HG03342 (cell line): ENCODE measurements around the gene ARMC2.
"Not testable (repeated sequence)": the region's sequence is repeated elsewhere in the genome, so short reads cannot be mapped to it uniquely, and the experiment has no call there.

Experiments used
- ATAC-seq: cut with Tn5 transposase; IDR thresholded peaks from one replicate; pipeline ENCODE4 v1.9.1; 2021; ENCODE audit warnings: mild to moderate bottlenecking, moderate library complexity; ENCODE audit not compliant: unreplicated experiment

ARMC2 gene

DNA sequence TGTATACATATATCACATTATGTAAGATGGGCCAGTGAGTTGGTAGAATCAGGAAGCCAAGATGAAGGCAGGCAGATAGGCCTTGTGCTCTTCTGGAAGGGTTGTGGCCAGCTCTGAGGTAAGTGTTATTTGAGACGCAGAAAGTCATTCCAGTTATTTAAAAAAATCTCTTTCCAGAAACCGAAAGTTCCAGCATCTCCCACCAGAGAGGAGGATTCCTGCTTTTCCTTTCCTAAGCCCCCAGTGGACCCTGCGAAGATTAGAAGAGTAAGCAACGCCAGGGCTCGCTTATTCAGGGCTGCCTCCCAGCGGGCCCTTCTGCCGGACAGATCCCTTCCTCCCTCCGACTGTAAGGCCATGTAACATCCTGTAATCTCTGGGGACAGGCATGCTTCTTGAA is 20.4 kb downstream of the ARMC2 start:
- no peak for ATAC-seq

DNA sequence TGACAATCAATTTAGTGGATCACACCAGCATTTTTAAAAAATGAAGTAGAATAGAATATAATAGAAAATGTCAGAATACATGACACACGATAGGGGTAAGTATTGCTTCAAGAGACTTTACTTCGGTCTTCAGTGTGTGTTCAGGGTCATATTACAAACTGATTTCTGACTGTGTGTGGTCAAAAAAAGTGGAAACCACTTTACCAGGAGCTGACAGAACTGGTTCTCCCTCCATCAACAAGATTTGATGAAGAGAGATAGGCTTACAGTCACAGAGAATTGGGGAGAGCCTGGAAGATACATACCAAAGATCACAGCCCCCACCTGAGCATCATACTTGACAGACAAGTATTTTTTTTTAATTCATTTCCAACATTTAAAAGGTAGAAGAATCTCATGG is 21.7 kb downstream of the ARMC2 start:
- no peak for ATAC-seq

DNA sequence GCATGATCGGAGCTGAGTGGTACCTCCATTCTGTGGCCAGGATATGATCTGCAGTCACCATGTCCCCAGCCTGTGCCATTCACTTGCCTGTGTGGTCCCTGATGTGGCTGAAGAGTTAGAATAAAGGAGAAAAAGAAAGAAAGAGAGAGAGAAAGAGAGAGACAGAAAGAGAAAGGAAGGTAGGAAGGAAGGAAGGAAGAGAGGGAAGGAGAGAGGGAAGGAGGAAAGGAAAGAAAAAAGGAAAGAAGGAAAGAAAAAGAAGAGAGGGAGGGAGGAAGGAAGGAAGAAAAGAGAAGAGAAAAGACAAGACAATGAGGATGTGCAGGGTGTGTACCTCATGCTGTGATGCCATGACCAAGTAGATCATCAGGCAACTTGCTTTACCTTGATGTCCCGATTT is 22.1 kb downstream of the ARMC2 start:
- ATAC-seq: no peak

DNA sequence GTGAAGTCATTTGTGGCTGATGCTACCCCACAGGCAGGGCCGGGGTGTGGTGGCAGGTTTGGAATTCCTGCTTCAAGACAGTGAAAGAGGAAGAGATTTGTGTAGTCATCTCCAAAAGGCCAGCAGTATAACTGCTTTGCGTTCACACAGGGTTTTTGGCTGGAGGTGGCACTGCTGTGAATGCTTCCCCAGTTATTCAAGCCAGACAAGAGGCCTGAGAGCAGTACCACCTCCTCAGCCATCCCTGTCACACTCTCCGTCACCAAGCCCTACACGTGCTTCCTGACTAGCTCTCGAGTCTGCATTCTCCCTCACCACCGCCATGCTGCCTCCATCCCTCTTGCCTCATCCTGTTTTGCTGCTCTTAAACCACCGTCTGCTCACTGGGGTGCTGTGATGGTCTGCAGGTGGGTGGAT is 23.9 kb downstream of the ARMC2 start:
- no peak for ATAC-seq

DNA sequence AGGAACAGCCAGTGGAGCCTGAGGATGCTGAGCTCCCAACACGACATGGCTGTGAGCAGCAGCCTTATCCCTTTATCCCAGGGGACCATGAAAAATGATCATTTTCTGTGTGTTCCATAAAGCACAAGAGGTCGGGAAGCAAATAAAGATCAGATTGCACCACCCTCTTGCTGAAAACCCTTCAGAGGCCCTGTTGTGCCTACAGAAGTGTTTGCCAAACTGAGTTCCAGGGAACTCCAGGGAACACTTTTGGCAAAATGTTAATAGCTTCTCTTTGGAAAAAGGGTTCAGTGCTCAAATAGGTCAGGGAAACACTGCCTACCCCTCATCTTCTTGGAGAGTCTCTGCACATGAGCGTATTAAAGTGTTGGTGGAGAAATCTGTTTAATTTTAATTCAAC is 24.4 kb downstream of the ARMC2 start:
- no peak for ATAC-seq

DNA sequence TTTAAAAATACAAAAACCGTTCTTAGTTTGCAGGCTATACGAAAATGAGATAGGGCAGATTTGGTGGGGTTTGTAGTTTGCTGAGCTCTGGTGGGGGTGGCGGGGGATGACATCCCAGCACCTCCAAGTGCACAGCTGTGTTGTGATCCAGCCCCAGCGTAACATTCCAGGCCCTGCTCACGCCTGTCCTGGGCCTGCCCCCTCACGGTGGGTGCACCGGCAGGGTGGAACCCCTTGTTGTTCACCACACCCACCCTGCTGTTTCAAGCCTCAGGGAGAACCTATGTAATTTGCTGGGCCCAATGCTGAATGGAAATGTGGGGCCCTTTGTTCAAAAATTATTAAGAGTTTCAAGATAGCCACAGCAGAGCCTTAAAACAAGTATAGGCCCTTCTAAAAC is 25.0 kb downstream of the ARMC2 start:
- no peak for ATAC-seq

DNA sequence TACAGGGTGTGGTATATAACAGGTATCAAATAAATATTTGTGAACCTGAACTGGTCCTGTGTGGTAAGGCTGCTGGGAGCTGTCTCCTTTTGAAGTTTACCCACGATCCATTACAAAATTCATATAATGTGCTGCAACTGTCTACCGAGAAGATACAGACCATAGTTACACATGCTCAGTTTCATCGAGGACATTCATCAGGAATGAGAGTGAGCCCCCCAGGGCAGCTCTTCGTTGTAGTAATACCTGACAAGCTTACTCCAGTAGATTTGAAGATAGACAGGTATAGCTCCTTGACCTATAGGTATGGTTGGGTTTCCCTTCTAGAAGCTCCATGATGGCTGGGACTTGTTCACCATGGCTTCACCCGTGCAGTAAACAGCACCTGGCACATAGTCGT is 25.7 kb downstream of the ARMC2 start:
- no peak for ATAC-seq

DNA sequence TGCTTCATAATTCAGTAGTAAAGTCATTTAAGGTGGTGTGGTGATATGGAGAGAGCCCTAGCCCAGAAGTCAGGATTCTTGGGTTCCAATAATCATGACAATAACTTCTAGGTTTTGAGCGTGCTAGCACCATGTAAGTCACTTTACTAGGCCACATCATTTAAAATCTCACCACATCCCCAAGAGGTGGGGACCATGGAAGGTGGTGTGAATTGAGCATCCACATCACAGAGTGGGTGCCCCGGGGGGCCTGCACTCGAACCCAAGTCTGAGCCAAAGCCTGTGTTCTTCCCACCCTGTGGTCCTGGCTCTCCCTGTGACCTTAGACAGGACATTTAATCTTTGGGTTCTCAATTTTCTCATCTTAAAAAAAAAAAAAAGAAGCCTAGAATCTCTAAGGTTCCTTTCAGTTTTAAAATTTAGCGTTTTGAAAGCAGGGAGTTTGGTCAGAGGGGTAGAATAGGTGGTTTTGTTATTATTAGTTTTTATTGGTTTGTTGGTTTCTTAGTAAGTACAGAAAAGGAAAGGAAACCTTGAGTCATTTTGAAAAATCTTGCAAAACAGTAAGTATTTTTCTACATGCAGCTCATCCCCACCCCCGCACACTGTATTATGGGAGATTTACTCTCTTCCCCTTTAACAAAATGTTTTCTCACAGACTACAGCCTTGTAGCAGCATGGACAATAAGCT is 26.4 kb downstream of the ARMC2 start:
- peak; percentile 85 for ATAC-seq

DNA sequence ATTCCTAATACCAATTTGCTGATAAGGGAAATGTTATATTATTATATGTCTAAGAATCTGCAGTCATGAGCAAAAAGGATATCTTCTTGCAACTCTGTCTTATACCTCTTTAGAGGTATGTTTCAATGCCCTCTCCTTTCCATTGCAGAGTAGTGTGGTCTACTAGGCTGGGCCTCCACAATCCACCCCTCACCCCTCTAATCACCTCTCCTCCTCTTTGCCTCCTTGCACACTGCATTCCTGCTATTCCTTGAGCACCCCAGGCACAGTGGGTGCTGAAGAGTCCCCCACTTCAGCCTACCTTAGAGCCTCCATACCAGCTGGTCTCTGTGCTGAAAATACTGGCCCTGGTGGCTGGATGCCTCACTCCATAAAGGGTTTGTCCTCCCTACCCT is 26.9 kb downstream of the ARMC2 start:
- ATAC-seq: peak; percentile 25

DNA sequence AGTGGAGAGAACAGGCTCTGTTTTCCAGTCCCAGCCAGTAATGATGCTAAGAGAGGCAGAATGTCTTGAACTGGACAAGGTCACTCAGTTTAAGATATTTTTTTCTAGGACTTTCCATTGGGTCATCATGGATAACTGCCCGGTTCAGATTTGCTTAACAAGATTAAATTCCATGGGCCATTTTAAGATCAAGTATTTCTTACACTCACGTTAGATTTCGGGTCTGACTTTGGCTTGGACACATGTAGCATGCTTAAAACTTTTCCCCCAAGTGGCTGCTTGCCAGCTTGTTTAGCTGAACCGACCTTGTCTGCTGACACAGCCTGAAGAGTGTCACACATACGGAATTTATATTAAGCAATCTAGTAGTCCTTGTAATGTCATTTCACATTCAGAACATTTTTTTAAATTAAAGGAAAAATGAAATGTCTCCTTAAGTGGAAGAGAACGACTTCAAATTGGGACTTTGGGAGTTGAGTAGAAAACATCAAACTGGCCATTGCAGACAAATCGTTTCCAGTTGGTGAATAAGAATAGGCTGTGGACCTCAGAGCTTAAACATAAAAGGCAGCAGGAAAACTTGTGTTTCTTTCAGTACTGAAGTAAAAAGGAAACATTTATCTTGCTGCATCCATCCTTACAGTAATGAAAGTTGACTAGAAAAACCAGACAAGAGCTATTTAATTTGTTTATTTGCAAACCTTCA is 29.0 kb downstream of the ARMC2 start:
- ATAC-seq: no peak

DNA sequence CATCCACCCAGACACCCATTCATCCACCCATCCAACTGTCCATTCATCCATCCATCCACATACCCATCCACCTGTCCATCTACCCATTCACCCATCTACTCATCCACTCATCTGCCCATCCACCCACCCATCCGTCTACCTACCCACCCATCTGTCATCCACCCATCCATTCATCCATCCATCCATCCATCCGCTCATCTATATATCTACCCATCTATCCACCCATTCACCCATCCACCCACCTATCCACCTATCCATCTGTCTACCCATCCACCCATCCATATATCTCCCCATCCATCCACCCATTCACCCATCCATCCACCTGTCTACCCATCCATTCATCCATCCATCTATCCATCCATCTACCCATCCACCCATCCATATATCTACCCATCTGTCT is 30.7 kb downstream of the ARMC2 start:
- ATAC-seq: no peak

DNA sequence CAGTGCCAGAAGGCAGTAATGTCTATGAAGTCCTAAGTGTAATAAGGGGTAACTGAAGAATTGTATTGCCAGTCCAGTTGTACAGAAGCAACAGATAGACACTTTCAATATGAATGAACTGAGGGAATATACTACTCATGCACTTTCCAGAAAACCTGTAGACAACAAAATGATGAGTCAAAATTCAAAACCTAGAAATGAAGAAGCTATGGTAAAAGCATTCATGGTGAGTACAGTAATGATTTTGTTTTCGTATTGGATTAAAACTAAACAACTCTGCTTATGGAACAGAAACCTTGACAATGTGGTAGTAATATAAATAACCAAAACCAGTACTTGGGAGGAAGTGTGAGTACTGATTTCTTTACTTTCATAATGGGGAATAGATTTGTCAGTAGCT is 35.0 kb downstream of the ARMC2 start:
- peak; percentile 90 for ATAC-seq

DNA sequence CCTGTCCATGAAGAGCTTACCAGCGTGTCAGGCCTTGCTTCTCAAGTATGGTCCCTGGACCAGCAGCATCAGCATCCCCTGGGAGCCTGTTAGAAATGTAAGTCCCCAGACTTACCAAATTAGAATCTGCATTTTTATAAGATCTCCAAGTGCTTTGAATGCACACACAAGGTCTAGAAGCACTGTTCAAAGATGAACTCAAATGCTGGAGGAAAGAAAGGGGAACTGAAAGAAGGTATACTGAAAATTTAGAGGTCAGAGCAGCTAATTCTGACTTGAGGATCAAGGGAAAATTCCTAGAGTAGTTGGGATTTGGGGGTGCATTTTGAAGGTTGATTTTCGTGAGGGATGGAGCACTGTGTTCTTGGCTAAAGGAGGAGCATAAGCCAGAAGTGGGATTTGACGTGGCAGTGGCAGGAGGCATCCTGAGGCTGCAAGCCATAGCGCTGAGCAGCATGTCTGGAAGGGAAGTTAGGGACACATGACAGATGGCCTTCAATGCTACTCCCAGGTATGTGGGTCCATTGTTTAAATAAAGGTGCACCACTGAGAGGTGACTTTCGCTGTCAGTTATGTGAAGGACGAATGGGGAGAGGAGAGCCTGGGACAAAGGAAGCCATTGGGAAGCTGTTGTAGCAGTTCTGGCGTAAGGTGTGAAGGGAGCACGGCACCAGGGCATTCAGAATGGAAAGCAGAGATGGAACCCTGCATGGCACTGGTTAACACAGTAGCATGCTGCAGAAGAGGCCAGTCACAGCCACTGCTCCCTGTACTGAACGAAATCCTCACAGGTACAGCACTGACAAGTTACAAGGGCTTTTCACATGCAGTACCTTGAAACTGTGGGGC is 36.2 kb downstream of the ARMC2 start:
- ATAC-seq: no peak

DNA sequence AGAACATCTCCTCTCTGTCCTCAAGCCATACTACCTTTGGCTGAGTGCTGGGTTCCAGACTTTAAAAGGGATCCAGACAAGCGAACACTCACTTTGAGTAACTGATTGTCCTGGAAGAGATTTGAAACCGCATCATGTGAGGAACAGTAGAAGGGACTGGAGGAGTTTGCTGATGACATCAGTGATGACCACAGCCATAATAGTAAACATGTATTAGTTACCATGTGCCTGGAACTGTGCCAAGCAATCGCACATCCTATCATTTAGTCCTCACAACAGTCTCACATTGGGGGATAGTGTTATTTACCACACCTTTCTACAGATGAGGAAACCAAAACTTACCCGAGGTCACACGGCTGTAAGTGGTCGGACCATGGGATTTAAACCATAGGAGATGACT is 39.8 kb downstream of the ARMC2 start:
- no peak for ATAC-seq

DNA sequence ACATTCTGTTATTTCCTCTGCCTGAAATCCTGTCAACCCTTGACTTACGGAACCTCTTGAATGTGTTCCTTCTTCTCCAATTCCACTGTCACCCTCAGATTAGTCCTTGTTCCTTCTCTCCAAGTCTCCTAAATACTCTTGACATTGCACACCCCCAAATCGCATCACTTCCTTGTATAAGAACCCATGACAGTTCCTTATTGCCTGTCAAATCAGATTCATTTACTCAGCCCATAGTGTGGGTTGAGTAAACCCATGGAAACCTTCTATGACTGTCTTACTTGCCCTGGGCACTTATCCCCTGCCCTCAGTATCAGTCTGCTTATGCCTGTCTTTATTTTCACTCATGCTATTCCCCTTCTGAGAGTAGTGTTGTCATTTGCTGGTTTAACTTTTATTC is 40.5 kb downstream of the ARMC2 start:
- ATAC-seq: no peak

DNA sequence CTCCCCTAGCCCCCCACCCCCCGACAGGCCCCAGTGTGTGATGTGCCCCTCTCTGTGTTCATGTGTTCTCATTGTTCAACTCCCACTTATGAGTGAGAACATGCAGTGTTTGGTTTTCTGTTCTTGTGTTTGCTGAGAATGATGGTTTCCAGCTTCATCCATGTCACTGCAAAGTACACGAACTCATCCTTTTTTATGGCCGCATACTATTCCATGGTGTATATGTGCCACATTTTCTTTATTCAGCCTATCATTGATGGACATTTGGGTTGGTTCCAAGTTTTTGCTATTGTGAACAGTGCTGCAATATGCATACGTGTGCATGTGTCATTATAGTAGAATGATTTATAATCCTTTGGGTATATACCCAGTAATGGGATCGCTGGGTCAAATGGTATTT is 42.7 kb downstream of the ARMC2 start:
- ATAC-seq: not testable (repeated sequence)

DNA sequence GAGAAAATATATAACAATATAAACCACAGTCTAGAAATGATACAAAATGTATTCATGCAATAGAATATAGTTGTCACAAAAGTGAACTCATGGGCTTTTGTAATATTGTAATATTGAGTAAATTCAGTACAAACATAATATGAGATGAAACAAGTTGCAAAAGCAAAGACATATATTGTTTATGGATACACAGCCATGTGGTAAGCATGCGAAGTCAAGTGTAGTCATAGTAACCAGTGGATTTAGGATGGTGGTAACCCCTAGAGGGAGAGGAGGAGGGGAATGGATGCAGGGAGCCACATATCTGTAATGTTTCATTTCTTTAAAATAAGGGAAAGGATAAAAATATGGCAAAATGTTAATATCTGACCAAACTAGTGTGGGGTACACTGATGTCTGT is 47.3 kb downstream of the ARMC2 start:
- ATAC-seq: no peak

DNA sequence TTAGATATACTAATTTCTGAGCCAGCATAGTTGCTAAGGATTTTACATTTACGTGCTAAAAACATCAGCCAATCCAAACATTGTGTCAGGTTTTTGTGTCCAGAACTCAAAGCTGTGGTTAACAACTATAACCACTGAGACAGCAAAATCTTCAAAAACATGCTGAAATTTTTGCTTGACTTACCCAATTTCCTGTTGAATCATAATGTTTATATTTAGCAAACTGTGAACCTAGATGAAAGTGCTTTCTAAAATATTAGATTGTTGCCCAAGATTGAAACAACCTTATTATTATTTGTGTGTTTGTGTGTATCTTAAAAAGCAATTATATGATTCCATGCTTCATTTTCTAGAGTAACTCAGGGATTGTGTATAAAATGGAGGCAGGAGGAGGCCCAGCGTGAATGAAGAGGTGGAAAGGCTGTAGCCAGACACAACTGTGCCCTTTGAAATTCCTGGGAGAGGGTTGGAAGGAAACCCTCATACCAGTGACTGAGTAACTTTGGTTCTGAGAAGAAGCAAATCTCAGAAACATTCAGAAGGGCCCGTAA is 48.0 kb downstream of the ARMC2 start:
- peak; percentile 40 for ATAC-seq

DNA sequence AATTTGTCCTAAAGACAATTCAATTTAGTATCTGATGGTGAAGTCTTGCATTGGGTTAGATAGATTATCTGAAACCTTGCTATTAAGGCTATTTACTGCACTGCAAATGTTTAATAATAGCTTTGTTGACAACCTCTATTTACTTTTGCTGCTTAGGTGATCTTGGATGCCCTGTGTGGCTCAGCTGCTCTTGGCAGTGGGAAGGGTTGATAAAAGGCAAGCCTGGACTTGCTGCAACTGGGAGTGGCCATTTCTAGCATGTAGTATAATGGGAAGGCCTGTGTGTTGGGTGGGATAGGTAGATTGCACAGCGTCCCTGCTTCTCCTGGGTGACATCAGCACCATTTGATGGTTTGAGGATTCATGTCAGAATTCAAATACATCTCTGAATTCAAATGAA is 49.1 kb downstream of the ARMC2 start:
- ATAC-seq: no peak

DNA sequence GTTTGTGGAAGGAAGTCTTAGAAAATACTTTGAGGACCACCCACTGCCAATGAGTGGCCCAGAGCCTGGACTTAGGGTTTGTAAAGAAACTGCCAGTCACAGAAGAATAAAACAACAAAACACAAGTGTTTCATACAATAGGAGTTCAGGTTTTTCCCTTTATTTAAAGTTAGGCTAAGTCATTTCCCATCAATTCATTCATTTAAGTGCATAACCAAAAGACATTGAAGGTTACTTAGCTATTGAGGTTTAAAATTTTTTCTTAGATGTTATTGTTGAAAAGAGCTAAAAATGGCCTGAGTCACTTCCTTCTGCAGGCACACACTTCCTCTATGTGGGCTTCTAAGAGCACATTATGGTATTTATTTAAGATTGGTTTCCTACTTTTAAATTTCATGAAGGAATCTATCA is 54.2 kb downstream of the ARMC2 start:
- ATAC-seq: no peak

DNA sequence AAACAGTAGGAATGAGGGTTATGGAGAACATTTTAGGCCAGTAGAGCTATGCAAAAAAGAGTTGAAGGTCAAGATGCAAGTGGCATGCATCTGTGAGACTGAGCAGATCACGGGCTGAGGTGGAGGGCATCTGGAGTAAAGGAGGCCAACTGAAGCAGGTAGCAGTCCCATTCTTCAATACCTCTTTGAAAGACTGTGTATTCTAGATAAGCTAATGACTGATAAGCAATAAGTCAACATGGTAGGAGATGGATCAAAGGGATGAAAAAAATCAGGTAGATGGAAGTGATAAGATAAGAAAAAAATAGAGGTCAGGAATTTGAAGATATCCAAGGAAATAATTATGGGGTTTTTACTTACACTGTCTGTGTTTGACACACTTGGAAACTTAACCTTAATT is 55.6 kb downstream of the ARMC2 start:
- no peak for ATAC-seq

DNA sequence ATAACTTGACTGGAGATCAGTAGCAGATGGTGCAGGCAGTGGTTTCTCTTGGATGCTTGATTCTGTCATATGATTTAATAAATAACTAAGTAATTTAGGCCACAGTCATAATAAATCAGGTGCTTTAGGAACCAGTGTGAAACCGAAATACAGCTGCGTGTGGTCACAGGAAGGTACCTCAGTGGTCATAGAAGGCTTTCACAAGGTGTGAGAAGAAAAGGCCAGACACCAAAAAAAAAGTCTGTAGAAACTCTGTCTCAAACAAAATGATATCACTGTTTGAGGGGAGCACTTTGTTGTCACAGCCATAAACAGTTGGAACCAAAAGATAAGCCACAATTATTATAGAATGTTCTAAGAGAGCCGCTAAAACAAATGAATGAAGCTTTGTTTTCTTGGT is 56.5 kb downstream of the ARMC2 start:
- peak; percentile 99 for ATAC-seq
